ENCODE results near the gene FBLN7.

Gene FBLN7

GRCh38 chr2:112156152-112156986, 18.2 kb downstream of the FBLN7 start:
- DNase-seq = no peak

DNA sequence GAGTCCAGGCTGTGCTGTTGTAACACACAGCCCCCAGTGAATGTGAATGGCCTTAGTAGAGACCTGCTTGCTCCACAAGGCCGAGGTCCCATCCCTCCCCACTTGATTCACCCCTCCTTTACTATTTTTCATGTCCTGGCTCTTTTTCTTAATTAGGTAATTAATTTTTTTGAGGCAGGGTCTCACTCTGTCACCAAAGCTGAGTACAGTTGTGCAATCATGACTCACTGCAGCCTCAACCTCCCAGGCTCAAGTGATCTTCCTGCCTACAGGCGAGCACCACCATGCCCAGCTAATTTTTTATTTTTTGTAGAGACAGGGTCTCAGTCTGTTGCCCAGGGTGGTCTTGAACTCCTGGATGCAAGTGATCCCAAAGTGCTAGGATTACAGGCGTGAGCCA, 19.3 kb downstream of the FBLN7 start:
- DNase-seq = no peak

- DNase-seq = no peak
Observed at GRCh38 chr2:112159454-112159921, 21.3 kb downstream of the FBLN7 start.

- no peak for DNase-seq
Observed at GRCh38 chr2:112160283-112161250, 22.4 kb downstream of the FBLN7 start.

GRCh38 chr2:112161431-112162145, 23.4 kb downstream of the FBLN7 start:
- no peak for DNase-seq

GRCh38 chr2:112162341-112162740, 24.2 kb downstream of the FBLN7 start:
- no peak for DNase-seq

- no peak for DNase-seq
Observed at GRCh38 chr2:112162956-112163355, 24.8 kb downstream of the FBLN7 start.

DNA sequence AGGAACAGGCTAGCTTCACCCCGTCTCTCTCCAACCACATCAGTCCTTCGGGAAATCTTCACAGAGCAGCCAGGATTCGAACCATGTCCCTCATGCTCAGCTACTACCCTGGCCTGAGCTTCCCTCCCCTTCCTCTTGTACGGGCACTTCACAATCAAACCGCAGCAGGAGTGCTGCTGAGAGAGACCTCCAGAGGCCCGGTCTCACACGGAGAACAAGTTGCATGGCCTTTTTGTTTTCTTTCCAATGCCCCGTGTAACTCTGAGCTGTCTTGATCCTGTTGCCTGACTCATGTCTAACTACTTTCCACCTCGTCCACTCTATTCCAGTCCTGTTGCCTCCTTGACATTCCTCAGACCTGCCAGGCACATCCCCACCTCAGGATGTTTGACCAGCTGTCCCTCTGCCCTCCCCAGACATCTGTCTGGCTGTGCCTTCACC, 25.4 kb downstream of the FBLN7 start:
- DNase-seq = no peak

DNA sequence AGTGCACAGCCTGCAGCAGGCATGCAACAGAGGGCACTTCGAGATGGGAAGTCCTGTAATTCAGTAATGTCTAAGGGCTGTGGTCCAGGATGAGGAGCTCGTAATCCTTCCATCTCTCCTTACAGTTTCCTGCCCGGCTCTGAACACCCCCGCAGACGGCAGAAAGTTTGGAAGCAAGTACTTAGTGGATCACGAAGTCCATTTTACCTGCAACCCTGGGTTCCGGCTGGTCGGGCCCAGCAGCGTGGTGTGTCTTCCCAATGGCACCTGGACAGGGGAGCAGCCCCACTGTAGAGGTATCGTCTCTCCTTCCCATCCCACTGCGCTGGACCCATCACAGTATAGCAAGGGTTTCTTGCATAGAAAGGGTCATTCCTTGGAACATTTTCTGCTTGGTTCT, 26.7 kb downstream of the FBLN7 start:
- DNase-seq = no peak

- no peak for DNase-seq
Observed at GRCh38 chr2:112165296-112165695, 27.1 kb downstream of the FBLN7 start.

GRCh38 chr2:112166806-112167499, 28.8 kb downstream of the FBLN7 start:
- no peak for DNase-seq

DNA sequence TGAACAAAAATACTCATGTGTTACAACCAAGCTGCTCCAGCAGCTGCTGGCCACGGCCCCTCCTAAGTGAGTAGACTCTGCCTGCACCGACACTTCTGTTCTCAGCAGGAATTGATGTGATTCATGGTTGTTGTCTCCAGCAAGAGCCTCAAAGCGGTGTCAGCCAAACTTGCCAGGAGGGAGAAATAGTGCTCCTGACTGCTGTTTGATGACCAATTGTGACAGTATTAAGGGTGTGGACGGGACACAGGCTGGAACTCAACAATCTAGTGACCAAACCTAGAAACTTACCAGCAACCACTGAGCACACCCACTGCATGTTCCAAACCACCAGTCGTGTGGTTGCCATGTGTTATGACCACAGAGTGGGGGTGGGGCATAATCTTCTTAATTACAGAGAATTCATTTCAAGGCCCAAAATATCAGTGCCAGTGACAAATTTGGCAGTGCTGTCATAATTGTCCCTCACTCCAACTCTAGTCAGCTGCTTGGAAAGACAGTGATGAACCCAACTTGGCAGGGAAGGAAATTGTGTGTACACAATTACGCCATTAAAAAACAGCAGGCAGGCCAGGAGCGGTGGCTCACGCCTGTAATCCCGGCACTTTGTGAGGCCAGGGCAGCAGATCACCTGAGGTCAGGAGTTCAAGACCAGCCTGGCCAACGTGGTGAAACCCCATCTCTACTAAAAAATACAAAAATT, 30.4 kb downstream of the FBLN7 start:
- no peak for DNase-seq

DNA sequence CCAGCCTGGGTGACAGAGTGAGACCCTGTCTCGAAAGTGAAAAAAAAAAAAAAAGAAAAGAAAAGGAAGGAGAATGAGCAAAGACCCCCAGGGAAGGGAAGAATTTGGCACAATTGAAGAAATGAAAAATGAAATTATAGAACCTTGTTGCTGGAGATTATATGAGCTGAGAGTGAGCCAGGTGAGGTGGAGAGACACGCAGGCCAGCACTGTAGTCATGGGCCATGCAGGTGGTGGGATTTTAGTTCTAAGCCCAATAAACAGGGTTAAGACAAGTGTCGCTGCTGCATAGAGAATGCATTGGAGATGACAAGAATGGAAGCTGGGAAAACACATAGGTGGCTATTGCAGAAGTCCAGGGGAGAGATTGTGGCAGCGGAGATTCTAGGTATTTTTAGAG, 32.3 kb downstream of the FBLN7 start:
- no peak for DNase-seq

DNA sequence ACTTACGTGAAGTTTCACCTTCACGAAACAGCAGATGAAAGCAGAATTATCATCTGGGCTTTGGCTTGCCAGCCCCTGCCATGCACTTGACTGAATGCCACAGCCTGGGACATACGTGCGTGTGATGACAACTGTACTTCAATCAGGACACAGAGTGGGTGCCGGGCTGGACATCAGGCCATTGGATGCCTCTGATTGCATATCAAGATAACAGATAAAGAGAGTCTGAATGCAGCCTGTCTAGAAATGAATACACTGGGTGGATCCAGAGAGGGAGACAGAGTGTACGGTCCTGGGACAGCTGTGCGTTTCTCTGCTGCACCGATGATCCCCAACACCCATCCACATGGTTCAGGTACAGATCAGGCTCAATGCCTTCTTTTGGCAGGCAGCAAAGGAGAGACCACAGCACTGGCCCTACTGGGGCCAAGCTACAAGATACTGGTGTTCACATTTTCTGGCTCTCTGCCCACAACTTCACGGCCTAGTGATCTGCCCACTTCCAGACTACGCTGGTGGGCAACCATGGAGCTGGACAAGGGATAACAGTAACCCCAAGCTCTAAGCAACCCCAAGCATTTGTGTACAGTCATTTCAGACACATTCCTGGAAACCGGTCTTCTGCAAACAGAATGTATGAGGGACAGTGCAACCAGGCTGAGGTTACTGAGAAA, 35.6 kb downstream of the FBLN7 start:
- DNase-seq = no peak

GRCh38 chr2:112174383-112174782, 36.2 kb downstream of the FBLN7 start:
- no peak for DNase-seq

DNA sequence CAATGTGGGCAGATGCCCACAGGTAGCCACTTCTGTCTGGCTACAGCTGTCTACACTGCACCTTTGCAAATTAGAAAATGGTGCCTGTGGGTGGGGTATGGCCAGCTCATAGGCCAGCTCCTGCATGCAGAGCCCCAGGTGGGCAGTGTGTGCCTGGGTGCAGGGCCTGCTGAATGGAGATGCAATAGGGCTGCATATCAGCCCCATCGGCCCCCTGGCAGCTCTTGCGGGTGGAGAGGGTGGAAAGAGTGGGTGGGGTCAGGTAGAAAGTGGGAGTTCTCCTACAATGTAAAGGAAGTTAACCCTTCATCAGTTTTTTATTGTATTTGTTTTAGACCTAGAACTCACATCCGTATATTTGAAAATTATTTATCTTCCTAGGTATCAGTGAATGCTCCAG, 37.1 kb downstream of the FBLN7 start:
- DNase-seq = no peak

DNA sequence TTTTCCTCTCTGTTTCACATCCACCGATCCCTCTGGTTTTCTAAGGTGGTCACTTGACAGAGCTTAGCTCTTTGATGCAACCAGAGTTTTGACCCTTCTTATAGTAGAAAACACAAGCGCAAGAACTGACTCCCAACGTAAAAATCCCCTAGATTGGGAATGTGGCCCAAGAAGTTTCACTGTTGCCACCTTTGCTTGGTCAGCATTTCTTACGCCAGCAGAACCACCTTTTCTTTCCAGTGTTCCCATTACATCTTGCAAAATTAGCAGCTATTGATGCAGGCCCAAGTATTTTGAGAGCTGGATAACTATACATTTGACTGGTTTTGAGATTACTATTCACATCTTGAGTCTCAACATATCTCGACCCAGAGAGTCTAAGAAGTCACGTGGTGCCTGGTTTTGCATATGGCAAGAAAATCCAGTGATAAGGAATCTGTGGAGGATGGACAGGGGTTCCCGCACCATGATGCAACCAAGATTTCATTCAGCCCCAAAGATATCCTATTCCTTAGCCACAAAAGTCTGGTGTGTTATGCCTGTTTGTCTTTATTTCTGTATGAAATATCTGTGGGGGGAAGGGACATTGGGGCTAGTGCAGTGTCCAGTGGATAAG, 37.9 kb downstream of the FBLN7 start:
- no peak for DNase-seq

- DNase-seq = no peak
Observed at GRCh38 chr2:112181571-112182290, 43.5 kb downstream of the FBLN7 start.
